ENCODE measurements around the gene DENND1A.

DENND1A gene

DNA sequence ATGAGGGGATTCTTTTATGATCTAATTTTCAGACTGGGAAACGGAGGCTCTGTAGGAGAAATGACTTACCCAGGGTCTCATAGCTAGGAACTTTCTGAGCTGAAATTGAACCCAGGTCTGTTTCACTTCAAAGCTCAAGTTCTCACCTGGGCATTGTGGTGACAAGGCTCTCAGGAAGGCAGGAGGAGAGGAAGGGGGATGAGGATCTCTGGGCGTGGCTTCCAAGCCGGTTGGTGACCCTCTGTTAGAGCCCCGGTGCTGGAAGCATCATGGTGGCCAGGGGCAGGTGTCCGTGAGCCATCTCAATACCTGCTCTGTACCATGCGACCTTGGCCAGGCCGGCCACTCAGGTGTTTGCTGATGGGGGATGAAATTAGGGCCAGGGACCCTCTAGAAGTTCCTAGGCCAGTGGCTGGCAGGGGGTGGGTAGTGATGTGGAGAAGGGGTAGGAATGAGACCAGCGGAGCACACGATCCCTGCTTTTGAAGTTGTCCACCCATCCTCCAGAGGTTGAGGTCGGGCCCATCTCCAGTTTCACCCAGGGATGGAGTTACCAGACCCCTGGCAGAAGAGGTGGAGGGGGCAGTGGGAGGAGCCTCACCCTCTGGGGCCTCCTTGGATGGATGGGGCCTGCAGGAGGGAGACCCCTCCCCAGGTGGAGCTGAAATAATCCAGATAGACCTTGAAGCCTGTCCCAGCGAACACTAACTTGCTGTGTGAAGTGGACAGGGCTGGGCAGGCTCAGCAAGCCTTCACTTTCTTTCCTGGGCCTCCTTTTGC lies 568.0 kb downstream of the DENND1A start:
- no peak for DNase-seq

DNA sequence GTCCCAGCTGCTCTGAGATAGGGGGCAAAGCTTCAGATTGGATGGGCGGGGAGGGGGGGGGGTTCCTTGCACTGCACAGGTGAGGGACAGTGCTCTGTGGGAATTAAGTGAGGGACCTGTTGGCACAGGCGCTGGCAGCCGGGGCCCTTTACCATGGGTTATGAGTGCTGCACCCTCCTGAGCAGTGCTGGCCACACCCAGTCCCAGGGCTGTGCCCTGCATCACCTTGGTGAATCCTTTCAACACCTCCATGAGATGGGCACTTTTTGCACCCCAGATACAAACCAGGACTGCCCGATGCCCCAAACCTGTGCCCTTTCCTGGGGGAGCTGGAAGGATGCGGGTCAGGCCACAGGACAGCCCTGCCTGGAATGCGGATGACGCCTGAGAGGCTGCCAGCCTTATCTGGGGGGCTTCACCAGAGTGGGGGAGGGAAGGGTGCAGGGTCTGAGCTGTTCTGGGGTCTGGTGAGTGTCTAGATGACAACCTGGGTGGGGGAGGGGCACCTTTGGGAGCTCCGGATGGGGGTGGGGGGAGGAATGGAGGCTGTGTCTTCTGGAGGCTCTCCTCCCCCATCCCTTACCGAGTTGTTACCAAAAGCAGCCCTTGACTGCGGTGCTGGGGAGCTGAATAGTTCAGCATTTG lies 568.7 kb downstream of the DENND1A start:
- no peak for DNase-seq

DNA sequence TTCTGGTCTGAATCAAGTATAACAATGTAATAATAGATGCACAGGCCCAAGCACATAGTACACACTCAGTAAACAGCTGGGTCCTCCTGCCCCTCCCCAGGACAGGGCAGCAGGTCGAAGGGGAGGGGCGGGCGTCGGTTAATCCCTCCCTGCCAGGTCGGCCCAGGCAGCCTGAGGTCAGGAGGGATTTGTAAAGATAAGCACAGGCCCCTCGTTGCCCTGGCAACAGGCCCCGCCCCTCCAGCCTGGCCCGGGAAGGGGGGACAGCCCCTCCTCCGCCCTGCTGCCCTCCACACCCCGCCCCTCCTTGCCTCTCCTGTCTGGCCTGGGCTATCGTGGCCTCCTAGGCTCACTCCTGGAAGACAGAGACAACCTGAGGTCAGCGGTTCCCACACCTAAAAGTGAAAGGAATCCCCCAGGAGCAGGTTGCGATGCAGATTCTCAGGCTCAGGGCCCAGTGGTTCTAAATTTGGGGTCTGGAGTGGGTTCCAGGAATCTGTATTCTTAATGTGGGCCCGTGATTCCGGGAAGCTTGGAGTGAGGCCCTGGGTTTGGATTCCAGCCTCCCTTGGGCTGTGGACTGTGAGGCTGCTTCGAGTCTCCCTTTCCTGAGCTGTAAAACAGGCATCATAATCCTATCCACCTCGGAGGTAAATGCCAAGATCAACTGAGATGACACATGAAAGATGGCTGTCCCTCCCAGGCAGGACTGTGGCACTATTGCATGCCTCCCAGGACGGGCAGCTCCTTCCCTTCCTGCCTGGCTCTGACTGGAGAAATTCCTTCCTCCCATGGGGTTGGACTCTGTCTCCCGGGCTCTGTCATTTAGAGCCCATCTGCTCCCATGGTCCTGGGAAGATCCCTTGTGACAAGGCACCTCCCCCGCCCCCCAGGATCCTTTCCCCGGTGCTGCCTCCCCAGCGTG lies 569.5 kb downstream of the DENND1A start:
- DNase-seq: no peak

DNA sequence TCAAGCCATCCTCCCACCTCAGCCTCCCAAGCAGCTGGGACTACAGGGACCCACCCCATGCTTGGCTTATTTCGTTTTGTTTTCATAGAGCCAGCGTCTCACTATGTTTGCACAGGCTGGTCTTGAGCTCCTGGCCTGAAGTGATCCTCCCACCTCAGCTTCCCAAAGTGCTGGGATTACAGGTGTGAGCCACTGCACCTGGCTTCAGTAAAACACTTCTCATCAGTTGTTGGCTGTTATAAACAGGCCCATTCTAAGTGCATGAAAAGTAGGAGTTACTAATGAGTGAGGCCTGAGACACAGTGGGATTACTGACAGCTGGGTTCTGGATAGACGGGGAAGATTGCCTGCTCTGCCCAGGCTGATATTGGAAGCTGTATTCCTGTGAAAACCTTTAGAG lies 570.4 kb downstream of the DENND1A start:
- no peak for DNase-seq

DNA sequence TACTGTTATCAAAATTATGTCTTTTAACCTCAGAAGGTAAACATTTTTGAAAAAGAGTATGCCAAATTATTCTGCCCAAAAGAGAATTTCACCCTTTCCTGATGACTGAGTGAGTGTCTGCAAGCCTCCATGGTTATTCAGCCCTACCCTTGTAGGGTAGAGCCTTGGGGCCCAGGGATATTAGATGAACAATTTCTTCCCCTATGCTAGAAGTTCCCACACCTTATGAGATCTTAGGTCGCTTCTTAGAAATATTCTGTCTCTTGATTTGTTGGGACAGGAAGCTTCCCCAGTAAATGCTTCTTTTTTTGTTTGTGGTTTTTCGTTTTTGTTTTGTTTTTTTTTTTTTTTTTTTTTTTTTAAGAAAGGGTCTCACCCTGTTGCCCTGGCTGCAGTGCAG lies 570.8 kb downstream of the DENND1A start:
- no peak for DNase-seq

DNA sequence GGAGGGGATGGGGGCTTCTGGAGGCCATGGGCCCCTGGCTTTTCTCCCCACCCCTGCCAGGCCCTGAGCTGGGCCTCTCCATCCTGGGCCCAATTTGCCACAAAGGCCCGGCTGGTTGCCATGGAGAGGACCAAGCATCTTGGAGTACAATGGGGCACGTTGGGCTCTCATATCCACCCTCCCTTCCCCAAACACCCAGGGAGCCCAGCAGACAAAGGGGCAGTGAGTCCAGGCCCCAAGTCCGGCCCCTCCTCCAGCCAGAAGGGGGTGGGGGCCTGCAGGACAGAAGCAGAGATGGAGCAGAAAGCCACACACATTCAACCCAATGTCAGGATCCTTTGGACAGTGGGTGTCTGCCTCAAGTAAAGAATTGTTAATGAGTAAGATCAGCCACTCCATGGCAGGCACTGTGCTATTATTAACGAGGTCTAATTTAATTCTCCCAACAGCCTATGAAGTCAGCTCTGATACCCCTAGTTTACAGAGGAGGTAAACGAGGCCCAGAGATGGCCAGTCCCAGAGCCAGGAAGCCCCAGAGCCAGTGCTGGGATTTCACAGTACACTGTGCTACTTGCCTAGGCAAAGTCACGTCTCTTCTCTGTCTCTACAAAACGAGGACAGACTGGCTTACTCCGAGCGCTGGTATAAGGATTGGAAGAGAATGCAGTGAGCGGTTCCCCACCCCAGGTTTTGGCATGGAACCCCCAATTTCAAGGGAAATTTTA lies 571.6 kb downstream of the DENND1A start:
- no peak for DNase-seq

DNA sequence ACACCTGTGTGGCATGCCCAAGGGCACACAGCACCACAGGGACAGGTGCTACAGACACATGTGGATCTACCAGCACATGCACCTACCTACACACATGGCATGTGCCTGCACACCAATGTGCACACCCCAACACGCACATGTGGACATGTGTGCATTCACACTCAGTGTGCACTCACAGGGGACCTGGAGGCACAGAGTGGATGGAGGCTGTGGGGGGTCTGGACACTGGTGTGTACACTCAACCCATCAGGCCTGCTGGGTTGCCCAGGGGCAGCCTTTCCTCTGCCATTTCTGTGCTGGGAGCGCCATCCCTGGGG lies 572.2 kb downstream of the DENND1A start:
- DNase-seq: no peak

DNA sequence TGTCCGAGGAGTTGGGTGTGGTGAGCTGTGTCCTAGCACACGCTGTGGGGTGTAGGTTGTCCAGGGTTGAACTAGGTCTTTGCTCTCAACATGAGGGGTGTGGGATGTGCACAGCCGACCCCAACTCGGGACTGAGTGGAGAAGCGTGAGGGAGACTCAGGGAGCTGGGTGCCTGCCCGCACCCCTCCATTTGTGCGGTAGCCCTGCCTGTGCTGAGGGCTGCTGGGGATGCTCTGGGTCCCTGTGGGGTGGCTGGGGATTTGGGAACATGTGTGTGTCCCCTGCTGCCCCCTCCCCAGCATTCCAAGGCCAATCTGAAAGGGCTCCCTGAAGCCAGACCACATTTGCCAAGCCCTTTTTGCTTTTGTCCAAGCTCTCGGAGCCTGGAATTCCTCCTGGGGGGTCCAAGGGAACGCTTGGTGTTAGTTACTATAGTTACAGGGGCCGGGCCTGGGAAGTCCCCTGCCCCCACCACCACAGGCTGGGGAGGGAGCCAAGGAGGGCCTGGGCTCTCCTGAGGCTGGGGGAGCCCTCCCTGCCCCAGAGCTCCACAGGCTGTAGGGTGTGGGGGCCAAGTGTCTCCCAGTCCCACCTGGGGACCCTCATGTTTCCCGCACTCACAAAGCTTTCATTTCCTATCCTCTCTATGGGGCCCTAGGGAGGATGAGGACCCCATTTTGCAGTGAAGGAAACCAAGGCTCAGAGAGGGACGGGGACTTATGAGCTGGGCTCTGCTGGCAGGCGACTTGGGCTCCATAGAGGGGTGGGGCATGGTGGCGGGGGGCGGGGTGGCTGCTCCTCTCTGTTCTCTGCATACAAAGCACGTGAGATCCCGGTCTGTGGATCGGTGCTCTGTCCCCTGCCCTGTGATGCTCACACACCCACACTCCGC lies 572.8 kb downstream of the DENND1A start:
- no peak for DNase-seq

DNA sequence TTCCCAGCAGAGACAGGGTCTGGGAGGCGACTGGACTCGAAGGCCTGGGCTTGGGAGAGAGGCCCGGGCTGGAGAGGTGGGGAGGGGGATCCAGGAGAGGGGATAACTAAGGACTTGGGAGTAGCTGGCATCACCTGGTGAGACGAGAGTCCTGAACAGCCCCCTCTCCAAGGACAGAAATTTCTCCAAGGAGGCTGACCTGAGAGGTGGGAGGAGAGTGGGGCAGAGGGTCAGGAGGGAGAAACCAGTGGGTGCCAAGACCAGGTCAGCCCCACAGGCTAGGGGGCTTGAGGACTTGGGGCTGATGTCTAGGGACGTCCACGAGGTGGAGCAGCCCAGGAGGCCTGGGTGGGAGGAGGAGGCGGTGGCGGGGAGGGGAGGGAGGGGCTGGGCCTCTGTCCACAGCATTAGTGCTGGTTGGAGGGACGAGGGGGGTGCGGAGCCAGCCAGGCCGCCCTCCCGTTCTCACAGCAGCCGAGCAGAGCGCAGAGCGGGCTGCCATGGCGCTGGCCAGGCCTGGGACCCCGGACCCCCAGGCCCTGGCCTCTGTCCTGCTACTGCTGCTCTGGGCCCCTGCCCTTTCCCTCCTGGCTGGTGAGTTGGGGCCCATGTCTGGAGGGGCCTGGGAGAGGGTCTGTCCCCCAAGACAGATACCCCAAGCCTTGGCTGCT lies 574.0 kb downstream of the DENND1A start, which contains the start of gene CRB2:
TSS of gene CRB2 (plus strand) at position 437 of the 671 bp plus-strand sequence. CDS start at position 501, 64 bp downstream.
- no peak for DNase-seq

DNA sequence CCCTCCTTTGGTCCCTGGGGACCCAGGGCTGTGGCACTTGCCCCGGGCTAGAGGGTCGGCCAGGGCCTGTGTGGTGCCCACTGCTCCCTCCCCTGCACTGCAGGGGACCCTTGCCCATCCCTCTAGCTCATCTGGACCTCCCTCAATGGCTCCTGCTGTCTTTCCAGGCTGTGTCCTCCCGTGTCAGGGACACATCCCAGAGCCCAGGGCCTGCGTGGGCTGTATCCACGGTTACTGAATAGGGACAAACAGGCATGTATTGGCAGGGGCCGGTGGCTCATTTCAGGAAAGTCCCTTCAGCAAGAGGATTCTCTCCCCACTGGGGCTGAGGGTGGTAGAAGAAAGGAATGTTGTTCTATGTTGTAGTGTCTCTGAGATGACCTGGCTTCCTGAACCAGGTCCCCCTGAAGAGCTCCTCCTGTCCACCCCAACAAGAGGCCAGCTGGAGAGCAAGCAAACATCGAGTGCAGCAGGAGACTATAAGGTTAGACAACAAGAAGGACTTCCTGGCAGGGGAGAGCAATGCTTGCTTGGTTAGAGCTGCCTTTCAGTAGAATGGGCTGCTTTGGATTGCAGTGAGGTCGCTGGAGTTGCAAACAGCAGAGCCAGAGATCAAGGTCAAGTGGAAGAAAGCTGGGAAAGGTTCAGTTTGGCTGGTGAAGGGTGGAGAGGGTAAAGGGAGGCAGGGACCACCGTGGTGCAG lies 575.0 kb downstream of the DENND1A start:
- DNase-seq: no peak

DNA sequence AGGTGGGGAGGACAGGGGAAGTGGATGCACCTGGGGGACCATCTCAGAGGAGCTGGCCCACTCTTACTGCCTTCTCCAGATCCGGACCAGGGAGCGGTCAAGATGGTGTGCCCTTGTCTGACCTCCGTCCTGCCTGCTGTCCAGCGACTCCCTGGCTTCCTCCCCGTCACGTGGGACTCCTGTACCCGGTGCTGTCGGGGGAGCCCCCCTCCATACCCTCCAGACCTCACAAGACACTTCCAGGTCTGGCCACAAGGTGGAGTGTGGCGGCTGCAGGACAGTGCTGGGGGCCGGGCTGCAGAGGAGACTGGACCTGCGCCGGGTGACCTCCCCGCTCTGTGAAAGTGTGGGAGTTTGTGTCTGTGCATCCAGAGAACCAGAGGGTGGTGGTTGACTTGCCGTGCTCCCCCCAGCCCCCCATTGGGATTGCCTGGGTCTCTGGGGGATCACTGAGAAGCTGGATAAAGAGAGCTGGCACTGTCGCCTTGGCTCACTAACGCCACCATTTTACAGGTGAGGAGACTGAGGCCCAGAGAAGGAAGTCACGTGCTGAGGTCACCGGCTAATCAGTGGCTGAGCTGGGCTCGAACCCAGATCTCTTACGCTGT lies 575.8 kb downstream of the DENND1A start:
- no peak for DNase-seq

DNA sequence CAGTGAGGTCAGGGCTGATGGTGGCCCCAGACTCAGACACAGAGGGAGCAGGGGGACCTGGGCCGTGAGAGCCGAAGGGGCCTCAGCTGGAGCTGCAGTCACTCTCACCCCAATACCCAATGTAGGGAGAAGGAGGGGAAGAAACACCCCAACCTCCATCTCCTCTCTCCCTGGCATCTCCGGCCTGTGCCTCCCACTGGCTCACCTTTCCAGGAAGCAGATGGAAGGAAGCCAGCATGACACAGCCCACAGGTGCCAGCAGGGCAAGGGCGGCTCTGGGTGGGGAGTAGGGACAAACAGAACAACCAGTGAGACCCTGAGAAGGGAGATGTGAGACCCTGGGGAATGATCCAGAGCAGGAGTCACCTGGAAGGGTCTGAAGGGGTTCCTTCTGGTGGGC lies 576.9 kb downstream of the DENND1A start:
- no peak for DNase-seq

DNA sequence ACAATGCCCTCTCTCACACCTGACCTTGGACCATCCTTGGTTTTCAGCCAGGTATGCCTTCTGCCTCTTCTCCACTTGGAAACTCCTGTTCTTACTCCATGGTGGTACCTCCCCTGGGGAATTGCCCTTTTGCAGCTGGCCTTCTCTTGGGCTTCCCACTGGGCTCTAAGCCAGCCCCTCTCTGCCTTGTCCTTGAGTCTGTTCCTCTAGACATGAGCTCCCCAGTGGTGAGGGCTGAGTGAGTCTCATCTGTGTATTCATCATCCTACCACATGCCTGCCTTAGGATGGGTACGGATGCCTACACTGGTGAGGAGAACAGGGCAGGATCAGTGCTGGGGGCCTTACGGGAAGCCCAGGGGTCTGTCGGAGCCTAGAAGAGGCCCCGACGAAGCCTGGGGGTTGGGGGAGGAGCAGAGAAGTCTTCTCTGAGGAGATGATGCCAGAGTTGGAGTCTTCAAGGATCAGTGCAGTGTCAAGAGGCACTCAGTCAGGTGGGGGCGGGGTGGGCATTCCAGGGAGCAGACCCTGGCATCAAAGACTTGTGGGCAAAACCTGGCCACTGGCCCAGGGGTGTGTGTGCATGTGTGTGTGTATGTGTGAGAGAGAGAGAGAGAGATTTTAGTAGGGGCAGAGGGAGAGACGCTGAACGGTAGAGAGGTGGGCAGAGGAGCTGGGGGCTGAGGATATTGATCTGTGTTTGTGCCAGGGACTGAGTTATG lies 579.2 kb downstream of the DENND1A start:
- DNase-seq: no peak

DNA sequence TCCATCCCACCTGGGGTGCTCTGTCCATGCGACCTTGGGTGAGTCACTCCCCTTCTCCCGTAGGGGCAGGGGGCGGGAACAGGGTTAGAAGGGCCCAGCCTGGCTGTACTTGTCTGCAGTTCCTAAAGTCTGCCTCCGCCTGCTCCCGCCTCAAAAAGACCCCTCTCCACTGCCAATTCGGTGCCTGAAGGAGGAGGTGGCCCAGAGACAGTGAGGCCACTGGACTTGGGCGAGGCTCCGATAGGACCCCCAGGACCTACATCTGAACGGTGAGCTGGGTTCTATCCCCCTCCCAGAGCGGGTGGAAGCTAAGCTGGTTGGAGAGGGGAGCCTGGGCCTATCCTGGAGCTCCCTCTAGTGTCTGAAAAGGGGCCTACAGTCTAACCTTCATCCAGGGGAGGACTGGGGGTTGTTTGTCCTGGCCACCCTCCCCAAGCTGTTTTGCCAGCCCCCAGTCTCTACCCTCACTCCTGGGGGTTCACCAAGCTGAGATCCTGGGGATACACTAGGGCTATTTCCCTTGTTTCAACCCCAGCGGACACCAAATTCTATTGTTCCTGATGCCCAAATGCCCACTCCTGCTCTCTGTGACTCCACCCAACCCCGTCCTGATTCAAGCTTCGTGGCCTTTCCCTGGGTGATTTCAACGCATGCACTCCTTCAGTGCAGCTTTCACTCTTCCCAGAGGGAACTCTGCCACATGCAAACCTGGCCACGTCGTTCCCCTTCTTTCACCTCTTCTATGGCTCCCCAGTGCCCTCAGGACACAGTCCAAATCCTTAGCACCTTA lies 580.0 kb downstream of the DENND1A start:
- DNase-seq: no peak

DNA sequence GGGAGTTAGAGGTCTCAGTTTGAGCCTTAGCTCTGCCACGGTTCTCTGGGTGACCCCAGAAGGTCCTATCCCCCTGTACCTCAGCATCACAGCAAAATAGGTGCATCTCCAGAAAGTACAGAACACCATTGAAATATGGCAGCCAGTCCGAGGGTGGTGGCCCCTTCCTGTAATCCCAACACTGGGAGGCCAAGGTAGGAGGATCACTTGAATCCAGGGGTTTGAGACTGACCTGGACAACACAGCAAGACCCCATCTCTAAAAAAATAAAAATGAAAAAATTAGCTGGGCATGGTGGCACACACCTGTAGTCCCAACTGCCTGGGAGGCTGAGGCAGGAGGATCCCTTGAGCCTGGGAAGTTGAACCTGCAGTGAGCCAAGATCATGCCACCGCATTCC lies 580.9 kb downstream of the DENND1A start:
- no peak for DNase-seq

DNA sequence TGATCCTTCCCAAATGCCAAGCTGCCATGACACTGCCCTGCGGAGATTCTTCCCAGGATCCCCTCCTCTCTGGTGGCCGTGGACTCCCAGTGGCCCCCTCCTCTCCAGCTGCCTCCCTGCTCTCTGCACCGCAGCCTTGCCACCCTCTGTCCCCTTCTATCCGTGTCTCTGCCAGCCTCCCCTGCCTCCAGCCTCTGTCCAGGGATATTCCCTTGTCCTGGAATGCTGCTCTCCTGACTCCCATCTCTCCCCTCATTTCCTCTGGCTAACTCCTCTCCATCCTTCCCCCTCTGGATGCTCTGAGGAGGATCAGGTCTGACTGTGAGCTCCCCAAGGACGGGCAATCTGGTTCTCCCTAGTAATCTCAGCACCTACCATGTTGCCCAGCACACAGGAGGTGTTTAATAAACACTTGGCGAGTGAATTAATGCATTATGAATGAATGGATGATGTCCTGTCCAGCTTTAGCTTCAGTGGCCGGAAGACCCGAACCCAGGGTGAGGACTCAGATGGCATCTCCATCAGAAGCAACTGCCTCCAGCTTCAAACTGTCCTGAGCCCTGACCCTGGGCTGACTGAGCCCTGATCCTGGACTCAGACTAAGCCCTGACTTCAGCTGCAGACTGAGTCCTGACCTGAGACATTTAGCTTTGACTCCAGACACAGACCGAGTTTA lies 581.5 kb downstream of the DENND1A start:
- no peak for DNase-seq

DNA sequence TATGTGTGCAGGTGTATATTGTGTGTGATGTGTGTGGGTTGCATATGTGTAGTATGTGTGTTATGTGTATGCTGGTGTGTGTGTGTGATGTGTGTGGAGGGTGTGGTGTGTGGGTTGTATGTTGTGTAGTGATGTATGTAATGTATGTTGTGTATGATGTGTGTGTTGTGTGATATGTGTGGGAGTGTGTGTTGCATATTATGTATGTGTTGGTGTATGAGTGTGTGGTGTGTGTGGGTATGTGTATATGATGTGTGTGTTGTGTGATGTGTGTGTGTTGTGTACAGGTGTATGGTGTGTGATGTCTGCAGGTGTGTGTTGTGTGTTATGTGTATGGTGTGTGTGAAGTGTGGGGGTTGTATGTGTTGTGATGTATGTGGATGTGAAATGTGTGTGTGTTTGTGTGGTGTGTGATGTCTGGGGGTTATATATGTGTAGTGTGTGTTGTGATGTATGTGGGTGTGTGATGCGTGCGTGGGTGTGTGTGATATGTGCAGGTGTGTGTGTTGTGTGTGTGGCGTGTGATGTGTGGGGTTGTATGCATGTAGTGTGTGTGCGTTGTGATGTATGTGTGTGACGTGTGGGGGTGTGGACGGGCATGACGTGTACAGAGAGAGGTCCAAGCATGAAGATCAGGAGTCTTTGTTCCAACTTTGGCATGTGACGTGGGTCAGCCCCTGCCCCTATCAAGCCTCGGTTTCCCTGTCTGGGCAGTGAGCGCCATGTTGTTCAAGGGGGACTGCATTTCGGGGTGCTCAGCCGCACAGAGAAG lies 582.5 kb downstream of the DENND1A start:
- DNase-seq: no peak
